CD1c-positive myeloid dendritic cell (primary cell): ENCODE results near the gene ZNF267.
"Not testable (repeated sequence)": the region's sequence is repeated elsewhere in the genome, so short reads cannot be mapped to it uniquely, and the experiment has no call there.

Experiments used
- DNase-seq: peaks from one replicate; pipeline ENCODE4 v3.0.0-alpha.2; 2016; ENCODE audit errors: extremely low spot score

Gene ZNF267

DNA sequence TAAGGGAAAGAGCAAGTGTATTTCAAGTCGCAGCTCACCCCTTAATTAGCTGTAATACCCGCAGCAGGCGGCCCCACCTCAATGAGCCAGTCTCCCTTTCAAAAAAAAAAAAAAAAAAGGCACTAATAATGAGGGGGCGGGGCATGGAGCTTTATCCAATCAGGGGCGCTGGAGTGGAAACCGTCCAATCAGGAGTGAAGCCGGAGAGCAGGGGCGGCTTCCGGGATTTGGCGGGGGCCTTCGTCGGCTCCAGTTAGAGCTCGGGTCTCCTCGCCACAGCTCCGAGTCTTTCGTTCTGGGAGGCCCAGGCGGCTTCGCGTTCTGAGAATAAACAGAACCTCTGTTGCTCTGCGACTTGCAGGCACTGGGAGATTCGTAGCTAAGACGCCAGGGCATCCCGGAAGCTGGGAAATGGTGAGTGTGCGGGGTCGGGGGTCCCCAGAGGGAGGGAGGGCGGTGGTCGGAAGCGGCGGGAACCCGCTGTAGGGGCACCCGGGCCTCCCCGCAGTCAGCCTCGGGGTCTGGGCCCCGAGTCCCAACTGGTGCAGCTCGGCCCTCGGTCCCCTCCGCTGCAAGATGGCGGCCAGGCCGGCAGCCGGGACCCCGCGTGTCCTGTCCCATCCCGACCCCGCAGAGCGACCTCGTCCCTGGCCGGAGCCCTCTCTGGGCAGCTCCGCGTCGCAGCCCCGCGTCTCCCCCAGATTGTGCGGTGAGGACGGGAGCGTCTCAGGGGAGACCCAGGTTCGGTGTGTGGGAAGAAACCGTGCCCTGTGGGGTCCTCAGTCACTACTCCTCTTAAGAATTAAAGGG lies at the start of gene ZNF267:
ZNF267 (plus strand) TSS at position 252 of the 810 bp plus-strand sequence; CDS start at position 412, 160 bp downstream.
- peak; percentile 97 for DNase-seq

DNA sequence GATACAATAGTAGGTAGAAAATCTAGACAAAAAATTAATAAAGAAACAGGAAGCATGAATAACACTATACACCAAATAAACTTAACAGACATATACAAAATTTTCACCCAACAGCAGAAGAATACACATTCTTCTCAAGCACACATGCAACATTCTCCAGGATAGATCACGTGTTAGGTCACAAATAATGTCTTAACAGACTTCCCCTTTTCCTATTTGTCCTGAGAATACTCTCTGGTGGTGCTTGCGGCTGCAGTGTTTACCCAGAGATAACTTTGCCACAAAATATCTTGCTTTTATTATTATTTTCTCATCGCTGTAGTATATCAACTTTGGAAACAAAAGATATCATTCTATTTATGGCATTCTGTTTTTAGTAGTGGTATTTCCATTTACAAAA lies 40.6 kb upstream of the ZNF267 start:
- DNase-seq: no peak

GRCh38 chr16:31836396-31836795 lies 37.2 kb upstream of the ZNF267 start:
- DNase-seq: not testable (repeated sequence)

GRCh38 chr16:31842864-31843263 lies 30.7 kb upstream of the ZNF267 start:
- no peak for DNase-seq

DNA sequence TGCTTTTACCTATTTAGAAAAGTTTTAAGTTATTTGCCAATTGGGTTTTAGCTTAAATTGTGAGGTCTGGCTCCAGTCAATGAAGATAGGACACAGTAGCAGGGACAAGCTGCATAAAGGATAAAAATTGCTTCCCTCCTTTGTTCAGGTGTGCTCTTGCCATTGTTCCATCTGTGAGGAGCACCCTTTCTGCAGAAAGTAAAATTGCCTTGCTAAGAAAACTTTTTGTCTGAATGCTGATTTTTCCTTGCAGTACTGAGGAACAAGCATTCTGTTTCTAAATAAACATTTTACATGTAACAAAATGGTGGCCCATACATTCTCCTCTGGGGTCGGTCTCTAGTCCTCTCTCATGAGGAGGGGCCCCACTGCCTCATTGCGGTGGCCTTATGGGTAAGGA lies 25.0 kb upstream of the ZNF267 start:
- not testable (repeated sequence) for DNase-seq

- DNase-seq: no peak
Observed at GRCh38 chr16:31853291-31853690, 20.3 kb upstream of the ZNF267 start.

DNA sequence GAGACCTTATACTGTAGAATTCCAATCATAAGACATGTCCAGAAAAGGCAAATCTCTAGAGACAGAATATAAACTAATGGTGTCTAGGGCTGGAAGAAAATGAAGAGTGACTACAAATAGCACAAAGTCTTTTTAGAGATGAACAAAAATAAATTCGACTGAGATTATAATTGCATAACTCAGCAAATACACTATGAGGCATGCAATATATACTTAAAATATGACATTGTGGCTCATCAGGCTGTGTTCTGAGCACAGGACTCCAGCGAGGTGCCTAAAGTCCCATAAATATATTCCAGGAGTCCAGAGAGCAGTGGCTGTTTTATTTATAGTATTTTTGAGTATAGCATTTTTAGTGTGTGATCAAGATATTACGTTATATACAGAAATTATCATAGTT lies 13.1 kb upstream of the ZNF267 start:
- no peak for DNase-seq

DNA sequence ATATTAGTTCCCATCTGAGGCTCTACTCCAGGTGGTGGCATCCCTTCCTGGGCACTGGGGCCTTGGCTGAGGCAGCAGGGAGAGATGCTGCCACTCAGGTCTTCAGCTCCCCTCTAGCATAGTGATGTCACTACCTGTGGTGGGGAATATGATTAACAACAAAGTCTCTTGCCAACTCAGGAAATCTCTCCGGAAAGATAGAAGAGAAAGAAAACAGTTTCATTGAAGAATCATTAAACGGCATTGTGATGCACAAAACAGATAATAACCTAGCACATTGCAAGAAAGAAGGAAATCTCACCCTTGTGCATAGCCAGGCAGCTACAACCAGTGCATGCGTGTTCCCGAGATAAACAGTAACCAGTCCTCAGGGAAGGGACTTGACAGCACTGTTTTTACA lies 12.2 kb upstream of the ZNF267 start:
- DNase-seq: no peak

- no peak for DNase-seq
Observed at GRCh38 chr16:31862761-31863160, 10.8 kb upstream of the ZNF267 start.

GRCh38 chr16:31868164-31868563 lies 5.4 kb upstream of the ZNF267 start:
- no peak for DNase-seq

DNA sequence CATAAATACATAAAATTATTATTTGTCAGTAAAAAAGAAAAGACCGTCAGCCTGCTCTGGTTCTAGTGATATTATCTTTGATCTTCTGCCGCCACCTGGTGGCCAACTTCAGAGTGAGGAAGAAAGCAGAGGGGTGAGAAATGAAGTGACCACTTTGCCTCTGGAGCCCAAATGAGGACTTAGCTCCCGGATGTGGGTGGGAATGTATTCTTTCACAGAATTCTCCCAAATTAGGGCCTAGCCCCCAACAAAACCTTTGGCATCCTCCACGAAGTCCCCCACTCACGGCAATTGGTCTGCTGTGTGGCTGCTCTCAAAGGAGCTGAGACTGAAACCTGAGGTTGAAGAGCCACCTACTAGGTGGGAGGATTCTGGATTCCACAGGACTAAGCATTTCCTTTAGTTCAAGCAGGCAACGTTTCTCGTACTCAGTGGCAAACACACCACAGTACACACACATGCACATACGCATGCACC lies 4.9 kb upstream of the ZNF267 start:
- peak; percentile 90 for DNase-seq

DNA sequence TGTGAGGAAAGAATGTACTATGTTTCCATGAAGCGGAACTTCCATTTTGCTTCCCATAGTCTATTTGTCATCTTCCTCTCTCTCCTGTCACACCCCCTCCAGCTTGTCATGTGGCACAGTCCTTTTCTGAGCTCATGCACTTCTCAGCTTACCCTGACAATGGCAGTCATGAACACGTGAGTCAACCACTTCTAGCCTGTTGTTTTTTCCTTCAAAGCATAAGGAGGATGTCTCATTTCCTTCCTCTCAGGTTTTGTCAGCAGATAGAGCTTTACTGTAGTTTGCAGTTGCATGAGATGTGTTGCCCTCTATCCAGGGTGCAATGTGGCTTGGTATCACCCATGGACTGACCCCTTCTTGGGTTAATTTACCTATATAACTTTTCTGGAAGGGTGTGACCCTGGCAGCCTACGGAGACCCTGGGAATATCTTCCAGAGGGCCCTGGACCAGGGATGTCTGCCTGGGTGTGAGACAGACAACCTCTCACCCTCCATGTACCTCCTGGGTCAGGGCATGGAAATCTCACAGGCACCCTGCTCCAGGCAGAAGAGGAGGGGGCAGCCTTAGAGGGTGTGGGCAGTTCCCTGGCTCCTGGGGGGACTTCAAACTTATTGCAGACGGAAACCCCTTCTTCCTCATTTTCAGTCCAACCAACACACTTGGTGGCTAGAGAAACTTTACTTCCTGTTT lies 4.0 kb upstream of the ZNF267 start:
- peak; percentile 96 for DNase-seq

- no peak for DNase-seq
Observed at GRCh38 chr16:31870809-31871208, 2.8 kb upstream of the ZNF267 start.

DNA sequence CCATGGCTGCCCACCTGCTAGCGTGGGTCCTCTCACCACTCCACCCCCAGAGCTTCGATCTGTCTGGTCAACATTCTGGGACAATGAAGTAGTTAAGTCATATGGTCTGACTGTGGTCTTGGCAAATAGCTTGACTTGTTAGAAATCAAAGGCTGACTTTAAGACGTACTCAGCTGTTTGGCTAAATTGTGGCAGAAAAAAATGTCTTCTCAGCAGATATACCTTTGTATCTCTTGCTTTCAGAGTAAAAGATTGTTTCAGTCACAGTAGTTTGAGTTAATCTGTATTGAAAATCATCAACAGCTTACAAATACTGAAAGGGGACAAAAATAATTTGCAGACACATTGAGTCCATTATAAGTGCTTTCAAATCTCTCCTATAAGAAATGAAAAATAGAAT lies 2.1 kb upstream of the ZNF267 start:
- no peak for DNase-seq

DNA sequence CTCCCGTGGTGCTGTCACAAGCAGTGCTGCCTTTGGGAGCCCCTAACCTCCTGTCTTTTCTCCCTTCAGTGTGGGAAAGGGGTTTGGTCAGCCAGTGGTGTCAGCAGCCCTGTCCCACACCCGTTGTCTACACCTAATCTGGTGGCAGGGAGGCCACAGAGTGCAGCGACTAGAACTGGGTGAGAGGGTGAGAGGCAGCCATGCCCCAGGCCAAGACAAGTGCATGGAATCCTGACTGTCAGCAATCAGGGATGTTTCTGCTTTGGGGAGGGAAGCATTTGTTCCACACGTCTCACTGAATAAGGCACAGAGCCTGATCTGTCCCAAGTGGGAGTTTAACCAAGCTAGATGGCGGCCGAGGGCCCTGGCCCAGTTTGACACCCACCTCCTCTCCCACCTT lies 1.4 kb upstream of the ZNF267 start:
- DNase-seq: no peak

DNA sequence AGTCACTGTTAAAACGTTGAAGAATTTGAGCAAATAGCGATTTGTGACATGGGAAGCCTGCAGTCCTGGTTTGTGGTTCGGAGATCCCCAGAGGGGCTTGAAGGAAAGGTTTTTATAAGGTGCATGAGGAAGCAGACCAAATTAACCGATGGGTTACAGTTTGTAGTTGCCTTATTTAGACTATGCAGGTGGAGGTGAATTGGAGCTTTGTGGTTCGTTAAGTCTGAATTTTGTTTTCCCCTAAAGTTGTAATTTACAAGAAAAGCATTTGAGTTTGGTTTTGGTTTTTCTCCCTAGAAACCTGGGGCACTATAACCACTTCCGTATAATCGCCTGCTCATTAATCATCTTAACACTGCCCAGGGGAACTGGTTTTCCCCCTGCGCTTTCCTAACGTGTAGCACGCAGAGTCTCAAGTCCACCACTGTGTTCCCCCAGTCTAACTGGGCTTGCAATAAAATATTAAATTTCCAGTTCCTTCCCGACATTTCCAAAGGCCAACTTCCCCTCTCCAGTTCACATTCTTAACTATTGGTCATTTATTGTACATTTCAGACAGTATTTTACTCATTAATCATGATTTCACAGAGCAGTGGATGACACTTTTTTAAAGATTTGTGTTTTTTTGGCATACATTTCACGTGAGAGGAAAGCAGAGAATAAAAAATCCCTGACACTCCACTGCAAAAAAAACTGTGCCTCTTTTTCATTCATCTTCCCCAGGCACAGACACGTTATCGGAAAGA lies 932 bp downstream of the ZNF267 start:
- peak; percentile 86 for DNase-seq

DNA sequence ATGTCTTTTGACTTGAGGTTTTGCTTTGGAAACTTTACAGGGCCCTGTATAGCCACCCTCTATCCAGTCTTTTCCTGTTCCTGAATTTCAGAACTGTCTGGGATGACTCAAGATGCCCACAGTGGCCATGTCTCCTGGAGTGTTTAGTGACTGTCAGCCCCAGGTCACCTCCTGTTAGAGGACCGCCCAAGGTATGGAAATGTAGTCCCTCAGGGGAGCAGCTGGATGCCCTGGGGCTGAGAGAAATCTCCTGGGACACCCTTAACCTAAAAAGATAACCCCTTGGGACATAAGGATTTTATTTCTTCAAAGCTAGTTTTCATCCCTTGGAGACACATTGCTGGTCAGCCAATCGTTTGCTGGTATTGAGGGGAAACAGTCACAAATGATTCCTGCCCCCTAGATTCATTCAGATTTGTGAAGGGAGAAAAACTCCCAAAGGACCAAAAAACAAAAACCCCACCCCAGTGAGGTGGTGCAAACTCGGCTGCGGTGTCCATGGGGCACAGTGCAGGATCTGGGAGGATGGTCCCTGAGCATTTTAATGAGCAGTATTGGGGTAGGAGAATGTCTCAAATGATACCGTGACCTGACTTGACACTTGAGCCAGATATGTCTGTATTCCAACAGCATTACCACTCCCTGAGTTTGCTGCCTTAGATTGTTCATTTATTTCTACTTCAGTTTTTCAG lies 1.7 kb downstream of the ZNF267 start:
- peak; percentile 78 for DNase-seq

DNA sequence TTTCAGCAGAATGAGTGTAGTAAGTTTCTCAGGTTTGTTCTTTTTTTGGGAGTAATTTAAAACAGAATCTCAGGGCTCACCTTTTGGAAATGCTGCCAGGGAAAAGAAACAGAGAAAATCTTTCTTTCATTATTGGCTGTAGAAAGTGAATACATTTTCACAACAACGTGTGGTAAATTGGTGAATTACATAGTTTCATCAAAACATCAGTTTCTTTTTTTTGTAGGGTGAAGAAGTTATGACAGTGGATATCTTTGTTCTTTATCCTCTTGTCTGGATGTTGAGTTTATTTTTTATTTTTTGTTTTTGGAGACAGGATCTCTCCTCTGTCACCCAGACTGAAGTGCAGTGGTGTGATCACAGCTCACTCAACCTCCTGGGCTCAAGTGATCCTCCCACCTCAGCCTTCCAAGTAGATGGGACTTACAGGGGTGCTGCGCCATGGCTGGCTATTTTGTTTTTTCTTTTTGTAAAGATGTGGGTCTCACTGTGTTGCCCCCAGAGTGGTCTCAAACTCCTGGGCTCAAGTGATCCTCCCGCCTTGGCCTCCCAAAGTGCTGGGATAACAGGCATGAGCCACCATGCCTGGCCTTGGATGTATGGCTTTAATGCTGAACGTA lies 2.4 kb downstream of the ZNF267 start:
- peak; percentile 33 for DNase-seq

GRCh38 chr16:31876951-31877828 lies 3.6 kb downstream of the ZNF267 start:
- peak; percentile 93 for DNase-seq
